Activated CD8-positive, alpha-beta memory T cell treated with anti-CD3 and anti-CD28 coated beads for 4 hours (primary cell): ENCODE measurements around the gene AFP.

Source experiments
- DNase-seq, 2 donors: peaks; one replicate each; pipeline ENCODE4 v3.0.0-alpha.2; 2020; ENCODE audit warnings: low read depth in 2 of 2

Gene AFP

GRCh38 chr4:73414936-73415271 lies 21.1 kb upstream of the AFP start:
- DNase-seq, result no peak

GRCh38 chr4:73415807-73416238 lies 20.2 kb upstream of the AFP start:
- no peak for DNase-seq

DNA sequence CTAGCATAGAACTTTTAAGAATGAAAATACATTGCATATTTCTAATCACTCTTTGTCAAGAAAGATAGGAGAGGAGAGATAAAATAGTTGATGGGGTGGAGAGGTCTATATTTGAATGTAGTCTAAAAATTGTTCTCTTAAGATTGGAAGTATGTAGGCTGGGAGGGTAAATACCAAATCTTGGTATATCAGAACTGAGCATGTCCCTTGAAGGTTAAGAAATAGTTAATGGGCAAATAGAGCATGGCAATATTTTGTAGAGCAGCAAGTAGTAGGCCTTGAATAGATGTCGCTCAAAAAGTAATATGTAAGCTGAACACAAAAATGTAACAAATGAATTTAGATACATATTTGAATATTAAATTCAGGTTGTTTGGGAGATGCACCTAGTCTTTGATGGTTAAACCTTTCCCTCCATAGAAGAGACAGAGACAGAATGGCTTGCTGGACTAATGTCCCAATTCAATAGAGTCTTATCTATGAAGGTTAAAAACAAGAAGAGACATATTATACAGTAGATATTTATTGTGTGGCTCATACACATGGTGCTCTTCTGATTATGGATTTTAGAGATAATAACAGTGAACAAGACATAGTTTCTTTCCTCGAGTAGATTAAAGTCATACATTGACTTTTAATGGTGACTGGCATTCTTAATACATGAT lies 19.5 kb upstream of the AFP start:
- DNase-seq, result no peak

- DNase-seq, result no peak
Observed at GRCh38 chr4:73417342-73417741, 18.7 kb upstream of the AFP start.

DNA sequence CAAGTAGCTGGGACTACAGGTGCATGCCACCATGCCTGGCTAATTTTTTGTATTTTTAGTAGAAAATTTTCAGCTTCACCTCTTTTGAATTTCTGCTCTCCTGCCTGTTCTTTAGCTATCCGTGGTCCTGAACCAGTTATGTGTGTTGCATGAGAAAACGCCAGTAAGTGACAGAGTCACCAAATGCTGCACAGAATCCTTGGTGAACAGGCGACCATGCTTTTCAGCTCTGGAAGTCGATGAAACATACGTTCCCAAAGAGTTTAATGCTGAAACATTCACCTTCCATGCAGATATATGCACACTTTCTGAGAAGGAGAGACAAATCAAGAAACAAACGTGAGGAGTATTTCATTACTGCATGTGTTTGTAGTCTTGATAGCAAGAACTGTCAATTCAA lies 18.0 kb upstream of the AFP start:
- no peak for DNase-seq

DNA sequence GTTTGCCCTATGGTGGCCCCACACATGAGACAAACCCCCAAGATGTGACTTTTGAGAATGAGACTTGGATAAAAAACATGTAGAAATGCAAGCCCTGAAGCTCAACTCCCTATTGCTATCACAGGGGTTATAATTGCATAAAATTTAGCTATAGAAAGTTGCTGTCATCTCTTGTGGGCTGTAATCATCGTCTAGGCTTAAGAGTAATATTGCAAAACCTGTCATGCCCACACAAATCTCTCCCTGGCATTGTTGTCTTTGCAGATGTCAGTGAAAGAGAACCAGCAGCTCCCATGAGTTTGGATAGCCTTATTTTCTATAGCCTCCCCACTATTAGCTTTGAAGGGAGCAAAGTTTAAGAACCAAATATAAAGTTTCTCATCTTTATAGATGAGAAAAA lies 17.3 kb upstream of the AFP start:
- no peak for DNase-seq

DNA sequence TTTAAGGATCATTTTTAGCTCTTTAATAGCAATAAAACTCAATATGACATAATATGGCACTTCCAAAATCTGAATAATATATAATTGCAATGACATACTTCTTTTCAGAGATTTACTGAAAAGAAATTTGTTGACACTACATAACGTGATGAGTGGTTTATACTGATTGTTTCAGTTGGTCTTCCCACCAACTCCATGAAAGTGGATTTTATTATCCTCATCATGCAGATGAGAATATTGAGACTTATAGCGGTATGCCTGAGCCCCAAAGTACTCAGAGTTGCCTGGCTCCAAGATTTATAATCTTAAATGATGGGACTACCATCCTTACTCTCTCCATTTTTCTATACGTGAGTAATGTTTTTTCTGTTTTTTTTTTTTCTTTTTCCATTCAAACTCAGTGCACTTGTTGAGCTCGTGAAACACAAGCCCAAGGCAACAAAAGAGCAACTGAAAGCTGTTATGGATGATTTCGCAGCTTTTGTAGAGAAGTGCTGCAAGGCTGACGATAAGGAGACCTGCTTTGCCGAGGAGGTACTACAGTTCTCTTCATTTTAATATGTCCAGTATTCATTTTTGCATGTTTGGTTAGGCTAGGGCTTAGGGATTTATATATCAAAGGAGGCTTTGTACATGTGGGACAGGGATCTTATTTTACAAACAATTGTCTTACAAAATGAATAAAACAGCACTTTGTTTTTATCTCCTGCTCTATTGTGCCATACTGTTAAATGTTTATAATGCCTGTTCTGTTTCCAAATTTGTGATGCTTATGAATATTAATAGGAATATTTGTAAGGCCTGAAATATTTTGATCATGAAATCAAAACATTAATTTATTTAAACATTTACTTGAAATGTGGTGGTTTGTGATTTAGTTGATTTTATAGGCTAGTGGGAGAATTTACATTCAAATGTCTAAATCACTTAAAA lies 16.6 kb upstream of the AFP start:
- no peak for DNase-seq

DNA sequence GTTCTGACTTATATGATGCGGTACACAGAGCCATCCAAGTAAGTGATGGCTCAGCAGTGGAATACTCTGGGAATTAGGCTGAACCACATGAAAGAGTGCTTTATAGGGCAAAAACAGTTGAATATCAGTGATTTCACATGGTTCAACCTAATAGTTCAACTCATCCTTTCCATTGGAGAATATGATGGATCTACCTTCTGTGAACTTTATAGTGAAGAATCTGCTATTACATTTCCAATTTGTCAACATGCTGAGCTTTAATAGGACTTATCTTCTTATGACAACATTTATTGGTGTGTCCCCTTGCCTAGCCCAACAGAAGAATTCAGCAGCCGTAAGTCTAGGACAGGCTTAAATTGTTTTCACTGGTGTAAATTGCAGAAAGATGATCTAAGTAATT lies 15.4 kb upstream of the AFP start:
- no peak for DNase-seq

DNA sequence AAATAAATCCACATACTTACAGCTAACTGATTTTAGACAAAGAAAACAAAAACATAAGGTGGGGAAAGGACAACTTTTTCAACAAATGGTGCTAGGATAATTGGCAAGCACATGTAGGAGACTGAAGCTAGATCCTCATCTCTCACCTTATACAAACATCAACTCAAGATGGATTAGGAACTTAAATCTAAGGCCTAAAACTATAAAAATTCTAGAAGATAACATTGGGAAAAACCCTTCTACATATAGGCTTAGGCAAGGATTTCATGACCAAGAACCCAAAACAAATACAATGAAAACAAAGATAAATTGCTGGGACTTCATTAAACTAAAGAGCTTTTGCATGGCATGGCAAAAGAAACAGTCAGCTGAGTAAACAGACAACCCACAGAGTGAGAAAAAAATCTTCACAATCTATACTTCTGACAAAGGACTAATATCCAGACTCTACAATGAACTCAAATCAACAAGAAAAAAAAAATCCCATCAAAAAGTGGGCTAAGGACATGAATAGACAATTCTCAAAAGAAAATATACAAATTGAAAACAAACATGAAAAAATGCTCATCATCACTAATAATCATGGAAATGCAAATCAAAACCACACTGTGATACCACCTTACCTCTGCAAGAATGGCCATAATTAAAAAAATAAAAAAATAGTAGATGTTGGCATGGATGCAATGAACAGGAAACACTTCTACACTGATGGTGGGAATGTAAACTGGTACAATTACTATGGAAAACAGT lies 14.1 kb upstream of the AFP start:
- no peak for DNase-seq

DNA sequence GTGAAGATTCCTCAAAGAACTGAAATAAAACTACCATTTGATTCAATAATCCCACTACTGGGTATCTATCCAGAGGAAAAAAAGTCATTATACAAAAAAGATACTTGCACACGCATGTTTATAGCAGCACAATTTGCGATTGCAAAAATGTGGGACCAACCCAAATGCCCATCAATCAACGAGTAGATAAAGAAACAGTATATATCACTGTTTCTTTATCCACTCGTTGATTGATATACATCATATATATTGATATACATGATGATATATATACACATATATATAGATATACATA lies 13.6 kb upstream of the AFP start:
- no peak for DNase-seq

DNA sequence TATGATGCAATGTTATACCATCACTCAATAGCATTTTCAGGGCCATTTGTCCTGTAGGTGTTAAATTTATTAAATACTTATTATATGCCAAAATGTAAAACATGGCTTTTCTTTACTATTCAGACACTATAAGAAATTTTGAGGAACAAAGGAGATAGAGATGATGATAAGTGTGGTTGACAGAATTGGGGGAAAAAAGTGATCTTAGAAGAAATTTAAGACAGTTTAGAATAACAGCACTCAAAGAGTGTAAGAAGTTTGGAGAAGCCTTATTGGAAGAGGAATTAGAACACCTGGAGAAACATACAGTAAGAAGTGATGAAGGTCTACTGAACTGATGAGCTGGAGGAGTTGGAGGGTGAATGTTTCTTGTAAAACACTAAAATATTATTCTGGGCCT lies 12.8 kb upstream of the AFP start:
- DNase-seq, result no peak

DNA sequence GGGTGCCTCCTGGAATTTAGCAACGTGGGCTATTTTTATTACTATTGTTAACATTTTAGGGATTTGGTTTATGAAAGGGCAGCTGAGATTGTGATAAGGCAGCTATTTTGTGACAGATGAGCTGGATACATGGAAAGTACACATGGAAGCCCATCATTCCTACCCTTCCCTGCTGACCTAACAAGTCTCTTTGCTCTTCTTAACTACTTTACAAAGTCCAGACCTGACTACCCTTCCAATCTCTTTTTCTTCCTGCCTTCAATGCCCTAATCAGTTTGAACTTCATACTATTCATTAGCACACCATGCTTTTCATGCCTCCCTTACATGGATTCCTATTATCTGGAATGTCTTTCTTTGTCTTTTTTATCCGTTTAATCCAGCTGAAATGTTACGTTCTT lies 9.4 kb upstream of the AFP start:
- DNase-seq, result no peak

GRCh38 chr4:73429118-73429517 lies 6.9 kb upstream of the AFP start:
- DNase-seq, result no peak

GRCh38 chr4:73429826-73430587 lies 6.0 kb upstream of the AFP start:
- no peak for DNase-seq

- DNase-seq, result no peak
Observed at GRCh38 chr4:73431813-73432168, 4.2 kb upstream of the AFP start.

- DNase-seq, result no peak
Observed at GRCh38 chr4:73432169-73433000, 3.6 kb upstream of the AFP start.

GRCh38 chr4:73433140-73433539 lies 2.9 kb upstream of the AFP start:
- no peak for DNase-seq

GRCh38 chr4:73434311-73434710 lies 1.7 kb upstream of the AFP start:
- no peak for DNase-seq

DNA sequence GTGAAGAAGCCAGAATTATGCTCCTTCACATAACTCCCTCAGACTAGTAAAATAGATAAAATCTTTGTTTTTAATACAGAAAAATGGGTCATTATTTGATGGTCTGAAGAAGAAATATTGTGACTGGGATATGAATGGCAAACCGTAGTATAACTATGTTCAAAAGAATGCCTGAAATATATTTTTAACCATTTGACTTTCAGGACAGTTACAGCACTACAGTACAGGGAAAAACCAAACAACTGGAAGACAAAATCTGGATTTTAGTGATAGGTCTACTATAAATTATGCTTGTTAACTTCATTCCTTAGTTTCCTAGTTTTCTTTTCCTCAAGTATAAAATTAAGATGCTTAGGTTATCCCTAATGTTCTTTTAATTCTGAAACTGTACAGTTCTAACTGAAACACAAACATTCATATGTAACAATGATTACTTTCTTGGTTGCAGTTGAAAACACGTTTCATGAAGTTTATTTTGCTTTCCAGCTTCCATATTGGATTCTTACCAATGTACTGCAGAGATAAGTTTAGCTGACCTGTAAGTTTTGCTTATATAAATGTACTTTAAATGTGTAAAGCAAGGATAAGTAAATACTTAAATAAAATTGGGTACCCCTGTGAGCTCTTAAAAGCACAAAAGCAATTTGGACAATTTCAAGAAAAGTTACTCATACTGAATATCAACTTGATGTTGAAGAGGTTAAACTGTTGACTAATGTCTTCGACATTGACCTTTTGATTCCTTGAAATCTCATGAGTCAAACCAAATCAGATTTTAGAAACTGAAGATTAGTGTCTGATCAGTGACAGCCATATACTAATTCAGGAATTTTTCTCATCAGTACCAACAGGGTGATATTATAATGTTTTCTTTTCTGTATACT lies 895 bp downstream of the AFP start:
- no peak for DNase-seq

- DNase-seq, result no peak
Observed at GRCh38 chr4:73437558-73437956, 1.5 kb downstream of the AFP start.
